ENCODE results near the gene CACNA1C. TPM values are rescaled to one million over a fixed set of nuclear protein-coding genes. Genes with fewer than 3 reads are reported as not detected.

Gene CACNA1C
- total RNA-seq, 1 donor = 16.6 TPM

DNA sequence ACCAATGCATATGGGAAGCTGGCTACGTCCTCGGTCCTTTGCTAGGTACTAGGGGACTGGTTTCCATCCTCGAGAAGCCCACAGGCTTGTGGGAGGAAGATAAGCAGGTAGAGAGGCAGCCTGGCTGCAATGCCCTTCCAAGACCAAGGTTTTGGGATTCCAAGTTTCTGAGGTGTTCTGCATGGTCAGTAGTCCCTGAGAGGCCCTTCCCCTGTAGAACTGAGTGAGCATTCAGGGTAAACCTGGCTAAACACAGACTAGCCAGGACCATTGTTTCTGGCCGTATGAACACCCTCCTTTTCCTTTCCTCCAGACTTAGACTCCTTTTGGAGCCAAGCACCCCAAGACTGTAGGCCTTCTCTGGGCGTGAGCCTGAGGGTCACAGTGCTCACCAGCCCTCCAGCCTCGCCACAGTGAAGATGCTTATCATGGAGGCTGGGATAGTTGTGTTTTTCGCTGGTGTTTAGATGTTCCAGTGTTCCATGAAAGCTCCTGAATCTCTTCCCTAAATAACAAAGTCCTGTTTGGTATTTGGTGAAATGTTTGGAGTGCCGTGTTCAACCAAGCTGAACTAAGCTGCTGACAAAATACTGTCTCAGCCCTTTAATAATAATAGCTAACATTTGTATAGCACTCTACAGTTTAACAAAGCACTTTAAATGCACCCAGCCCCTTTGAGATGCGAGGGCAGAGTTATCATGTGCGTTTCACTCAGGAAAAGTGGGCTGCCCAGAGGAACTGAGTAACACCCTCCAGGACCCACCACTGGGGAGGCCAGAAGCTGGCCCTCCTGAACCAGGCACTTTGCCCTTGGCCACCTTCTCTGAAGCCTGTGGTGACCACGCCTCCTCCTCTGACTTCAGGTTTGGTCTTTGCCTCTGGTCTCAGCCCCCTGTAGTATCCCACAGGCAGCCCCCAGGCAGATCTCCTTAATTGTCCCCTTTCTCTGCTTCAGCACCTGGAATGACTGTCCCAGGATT, 284.5 kb downstream of the CACNA1C start:
- no peak overlapping the region for H3K4me3 ChIP-seq (ENCODE audit: low read depth, low read length)

DNA sequence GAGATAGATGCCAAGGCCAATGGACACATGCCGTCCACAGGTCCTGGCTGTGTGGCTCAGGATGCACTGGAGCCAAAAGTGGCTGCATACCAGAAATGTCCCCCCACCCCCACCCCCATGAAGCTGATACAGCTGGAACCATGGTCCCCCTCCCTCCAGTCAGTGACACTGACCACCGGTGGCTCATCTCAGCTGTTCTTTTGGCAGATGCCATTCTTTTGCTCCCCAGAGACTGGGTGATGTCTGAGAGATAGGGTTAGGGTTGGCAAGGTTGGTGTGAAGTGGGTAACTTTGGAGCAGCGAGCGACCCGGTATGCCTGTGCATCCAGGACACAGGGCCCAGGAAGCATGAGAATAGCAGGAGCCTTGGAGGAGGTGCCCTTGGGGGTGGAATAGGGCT, 285.6 kb downstream of the CACNA1C start:
- DNase-seq (ENCODE audit: low read depth) = no peak
- H3K4me3 ChIP-seq (ENCODE audit: low read depth, low read length) = no peak overlapping the region
- no peak for TF ChIP-seq CTCF (IDR thresholded peaks at IDR 0.05; ENCODE audit: insufficient read depth, low read length)

More for the DNA sequence above, 284.5 kb downstream of the CACNA1C start:
- no peak for TF ChIP-seq CTCF (IDR thresholded peaks at IDR 0.05; ENCODE audit: insufficient read depth, low read length)
- DNase-seq (ENCODE audit: low read depth) = no peak

- peak; percentile 82 for DNase-seq (ENCODE audit: low read depth)
- no peak for TF ChIP-seq CTCF (IDR thresholded peaks at IDR 0.05; ENCODE audit: insufficient read depth, low read length)
- H3K4me3 ChIP-seq (ENCODE audit: low read depth, low read length) = no peak overlapping the region
Measured at GRCh38 chr12:2338991-2339431, 286.2 kb downstream of the CACNA1C start.

DNA sequence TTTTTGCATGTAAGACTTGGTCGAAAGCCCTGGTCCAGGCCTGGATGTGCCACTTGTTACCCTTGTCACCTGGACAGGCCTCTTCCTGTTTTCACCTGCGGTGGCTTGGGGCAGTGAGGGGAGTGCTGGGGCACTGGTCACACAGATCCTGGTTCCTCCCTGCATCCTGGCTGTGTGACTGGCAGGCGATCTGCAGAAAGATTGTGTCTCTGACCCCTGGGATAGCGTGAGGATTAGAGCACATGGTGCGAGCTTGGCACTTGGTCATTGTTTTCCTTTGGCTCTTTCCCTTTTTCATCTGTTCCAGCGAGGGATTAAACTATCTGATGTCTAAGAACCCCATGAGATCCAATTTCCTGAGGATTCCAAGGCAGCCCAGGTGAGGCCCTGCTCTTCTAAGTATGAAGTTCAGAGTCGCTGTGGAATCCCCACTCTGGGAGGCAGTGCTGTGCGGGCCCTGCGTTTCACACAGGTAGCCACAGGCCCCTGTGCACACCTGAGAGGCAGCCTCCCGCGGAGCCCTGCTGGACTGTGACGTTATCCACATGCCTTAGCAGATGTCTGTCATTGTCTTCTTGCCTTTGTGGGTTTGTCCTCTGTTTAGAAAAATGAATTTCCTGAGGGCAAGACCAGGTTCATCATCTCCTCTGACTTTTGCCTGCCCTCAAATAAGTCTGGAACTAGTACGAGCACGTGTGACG, 288.4 kb downstream of the CACNA1C start:
- no peak overlapping the region for H3K4me3 ChIP-seq (ENCODE audit: low read depth, low read length)
- TF ChIP-seq CTCF (IDR thresholded peaks at IDR 0.05; ENCODE audit: insufficient read depth, low read length) = no peak
- no peak for DNase-seq (ENCODE audit: low read depth)

DNA sequence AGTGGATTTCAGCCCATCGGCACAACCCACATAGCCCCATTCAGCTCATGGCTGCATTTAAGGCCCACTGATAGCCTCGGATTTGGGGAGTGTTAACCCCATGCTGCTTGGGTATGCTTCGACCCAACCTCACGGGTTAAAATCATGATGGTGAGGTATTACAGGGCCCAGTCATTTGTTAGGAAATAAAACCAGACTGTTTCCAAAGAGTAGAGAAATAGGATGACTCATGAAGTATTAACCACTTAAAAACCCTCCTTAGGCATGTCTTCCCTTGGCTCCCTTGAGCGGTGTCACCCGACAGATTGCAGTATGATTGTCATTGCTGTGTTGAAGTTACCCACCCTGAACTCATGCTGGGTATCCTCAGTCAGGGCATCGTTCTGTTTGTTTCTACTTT, 289.1 kb downstream of the CACNA1C start:
- peak; percentile 79 for DNase-seq (ENCODE audit: low read depth)
- no peak for TF ChIP-seq CTCF (IDR thresholded peaks at IDR 0.05; ENCODE audit: insufficient read depth, low read length)
- no peak overlapping the region for H3K4me3 ChIP-seq (ENCODE audit: low read depth, low read length)

DNA sequence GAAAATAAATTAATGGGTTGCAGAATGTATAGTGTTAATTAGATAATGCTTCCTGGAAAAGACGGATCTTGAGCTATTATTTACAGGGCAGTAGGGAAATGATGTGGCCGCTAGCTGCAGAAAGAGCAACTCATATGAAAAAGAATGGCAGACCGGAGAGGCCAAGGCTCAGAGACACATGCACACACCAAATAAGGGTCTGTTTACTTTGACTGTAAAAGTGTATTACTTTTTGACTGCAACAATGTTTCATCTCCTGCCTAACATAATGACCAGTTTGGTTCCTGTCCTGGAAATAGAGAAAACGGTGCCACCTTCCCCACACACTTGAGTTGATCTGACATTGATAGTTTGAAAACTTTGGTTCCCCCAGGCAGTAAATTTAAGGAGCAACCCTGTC, 290.9 kb downstream of the CACNA1C start:
- TF ChIP-seq CTCF (IDR thresholded peaks at IDR 0.05; ENCODE audit: insufficient read depth, low read length) = no peak
- DNase-seq (ENCODE audit: low read depth) = no peak

More for the DNA sequence above, 290.9 kb downstream of the CACNA1C start:
- no peak overlapping the region for H3K4me3 ChIP-seq (ENCODE audit: low read depth, low read length)

Data from fibroblast of the aortic adventitia (primary cell).